HEK293 (cell line): ENCODE results near the gene S100A3.
A peak's percentile ranks its signal among the peaks of the same experiment; 100 is the strongest.

Experiments
- CTCF ChIA-PET: fragments of 350-600 bp; formaldehyde crosslinking; extraction: SDS; loops from one replicate; lab custom pipeline; 2021; ENCODE audit warnings: antibody characterized with exemption; lab: Yijun Ruan, JAX
- POLR2A ChIA-PET: fragments of 300-600 bp; formaldehyde crosslinking; extraction: SDS; loops from one replicate; lab custom pipeline; 2020; ENCODE audit warnings: antibody characterized with exemption, inconsistent platforms; lab: Yijun Ruan, JAX
- H3K27ac ChIP-seq: fragments of 200-500 bp; sonication (Bioruptor generic); 2 replicates; pipeline ENCODE4 v1.5.1; 2014; ENCODE audit warnings: low read depth, low read length, control low read depth, inconsistent platforms; ENCODE audit errors: extremely low read depth
- H3K36me3 ChIP-seq, 2 experiments: fragments of 200-500 bp in 1 of 2; sonication (Bioruptor generic) in 1 of 2; 1 replicate in 1 of 2; 2 replicates in 1 of 2; pipeline ENCODE4 v1.5.1; 2014 to 2017; ENCODE audit warnings: inconsistent platforms in 2 of 2, low read length in 2 of 2; ENCODE audit not compliant: control insufficient read depth in 2 of 2, insufficient read depth in 1 of 2
- H3K4me1 ChIP-seq: fragments of 200-500 bp; sonication (Bioruptor generic); 2 replicates; pipeline ENCODE4 v1.5.1; 2014; ENCODE audit warnings: mild to moderate bottlenecking, low read length, inconsistent platforms; ENCODE audit not compliant: control insufficient read depth, insufficient read depth
- H3K4me3 ChIP-seq: 2 replicates; pipeline ENCODE4 v1.5.1; 2011; ENCODE audit warnings: low read depth, mild to moderate bottlenecking, control low read depth, low read length, moderate library complexity
- H3K9me3 ChIP-seq: fragments of 200-500 bp; sonication (Bioruptor generic); 2 replicates; pipeline ENCODE4 v1.5.1; 2014; ENCODE audit warnings: low read depth, low read length, inconsistent platforms; ENCODE audit not compliant: control insufficient read depth, insufficient read depth
- CTCF ChIP-seq: fragments of 450-650 bp; formaldehyde crosslinking; IDR thresholded peaks from 2 replicates; pipeline ENCODE4 v1.5.1; 2016; ENCODE audit warnings: missing biosample characterization, missing genetic modification characterization
- HIC1 ChIP-seq: fragments of 450-650 bp; formaldehyde crosslinking; IDR thresholded peaks from 2 replicates; pipeline ENCODE4 v1.5.1; 2016; ENCODE audit warnings: missing biosample characterization, missing genetic modification characterization
- HOXD13 ChIP-seq: sonication (generic); formaldehyde crosslinking; IDR thresholded peaks from 2 replicates; pipeline ENCODE4 v1.8.0; 2022; ENCODE audit warnings: missing genetic modification reagents, borderline replicate concordance
- SP3 ChIP-seq: fragments of 450-650 bp; formaldehyde crosslinking; IDR thresholded peaks from 2 replicates; pipeline ENCODE4 v1.5.1; 2016; ENCODE audit warnings: missing biosample characterization, missing genetic modification characterization
- TRIM28 ChIP-seq: IDR thresholded peaks from 2 replicates; pipeline ENCODE4 v1.6.1; 2011; ENCODE audit warnings: low read length, control low read depth, borderline replicate concordance
- ZBTB8A ChIP-seq: fragments of 450-650 bp; formaldehyde crosslinking; IDR thresholded peaks from 2 replicates; pipeline ENCODE4 v1.5.1; 2016; ENCODE audit warnings: missing biosample characterization, missing genetic modification characterization
- ZNF114 ChIP-seq: fragments of 450-650 bp; formaldehyde crosslinking; IDR thresholded peaks from 2 replicates; pipeline ENCODE4 v1.5.0; 2017; ENCODE audit warnings: missing biosample characterization, missing genetic modification characterization
- ZNF214 ChIP-seq: fragments of 450-650 bp; formaldehyde crosslinking; IDR thresholded peaks from 2 replicates; pipeline ENCODE4 v1.5.1; 2017; ENCODE audit warnings: missing biosample characterization, mild to moderate bottlenecking, missing genetic modification characterization, borderline replicate concordance
- ZNF292 ChIP-seq: fragments of 450-650 bp; formaldehyde crosslinking; IDR thresholded peaks from 2 replicates; pipeline ENCODE4 v1.5.1; 2016; ENCODE audit warnings: low read depth, missing biosample characterization, missing genetic modification characterization, borderline replicate concordance
- ZNF404 ChIP-seq: fragments of 450-650 bp; formaldehyde crosslinking; IDR thresholded peaks from 2 replicates; pipeline ENCODE4 v1.5.1; 2017; ENCODE audit warnings: missing biosample characterization, missing genetic modification characterization
- ZNF473 ChIP-seq: fragments of 450-650 bp; formaldehyde crosslinking; IDR thresholded peaks from 2 replicates; pipeline ENCODE4 v1.5.1; 2017; ENCODE audit warnings: missing biosample characterization, missing genetic modification characterization
- ZNF549 ChIP-seq: fragments of 450-650 bp; IDR thresholded peaks from 2 replicates; pipeline ENCODE4 v1.5.1; 2018; ENCODE audit warnings: missing biosample characterization, missing genetic modification characterization, mild to moderate bottlenecking, inconsistent platforms, moderate library complexity
- ZNF621 ChIP-seq: fragments of 450-650 bp; formaldehyde crosslinking; IDR thresholded peaks from 2 replicates; pipeline ENCODE4 v1.5.1; 2017; ENCODE audit warnings: missing biosample characterization, missing genetic modification characterization
- ZNF623 ChIP-seq: fragments of 450-650 bp; formaldehyde crosslinking; IDR thresholded peaks from 2 replicates; pipeline ENCODE4 v1.5.1; 2016; ENCODE audit warnings: missing biosample characterization, missing genetic modification characterization
- ZNF654 ChIP-seq: fragments of 450-650 bp; formaldehyde crosslinking; IDR thresholded peaks from 2 replicates; pipeline ENCODE4 v1.5.1; 2016; ENCODE audit warnings: low read depth, missing biosample characterization, missing genetic modification characterization
- ZNF837 ChIP-seq: fragments of 450-650 bp; formaldehyde crosslinking; IDR thresholded peaks from 2 replicates; pipeline ENCODE4 v1.5.1; 2016; ENCODE audit warnings: missing biosample characterization, missing genetic modification characterization
- ZSCAN23 ChIP-seq: fragments of 450-650 bp; formaldehyde crosslinking; IDR thresholded peaks from 2 replicates; pipeline ENCODE4 v1.5.1; 2016; ENCODE audit warnings: missing biosample characterization, missing genetic modification characterization
- TF ChIP-seq, protein P1 (sequence below): IDR thresholded peaks from 2 replicates; pipeline ENCODE4 v1.6.1; 2011; ENCODE audit warnings: mild to moderate bottlenecking, low read depth, low read length, borderline replicate concordance
- TF ChIP-seq, protein P2 (sequence below): fragments of 450-650 bp; formaldehyde crosslinking; conservative IDR thresholded peaks from 2 replicates; pipeline ENCODE4 v1.5.1; 2016; ENCODE audit warnings: low read depth, missing biosample characterization, missing genetic modification characterization
- TF ChIP-seq, protein P3 (sequence below): fragments of 450-650 bp; formaldehyde crosslinking; IDR thresholded peaks from 2 replicates; pipeline ENCODE4 v1.5.1; 2016; ENCODE audit warnings: missing biosample characterization, missing genetic modification characterization

The S100A3 gene

DNA sequence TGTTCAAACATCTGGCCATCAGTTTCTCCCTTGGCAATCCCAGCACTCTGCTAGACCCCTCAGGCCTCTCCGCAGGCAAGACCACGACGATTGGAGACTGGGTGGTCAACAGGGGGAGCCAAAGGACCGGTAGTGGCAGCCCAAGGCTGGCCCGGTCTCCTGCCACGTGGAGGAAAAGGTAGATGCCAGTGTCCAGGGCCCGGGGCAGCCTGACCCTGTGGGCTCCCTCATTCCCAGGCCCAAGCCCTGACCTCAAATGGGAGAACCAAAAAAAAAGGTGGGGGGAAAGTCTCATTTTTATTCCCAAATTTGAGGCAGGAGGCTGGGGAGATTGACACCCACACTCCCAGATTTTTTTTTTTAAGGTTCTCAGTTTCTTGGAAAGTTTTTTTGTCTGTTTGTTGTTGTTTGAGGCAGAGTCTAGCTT, 38.1 kb downstream of the S100A3 start (continued):
- no peak for TF ChIP-seq ZNF473 (tag by site-specific recombination)
- no peak for TF ChIP-seq ZNF292
- TF ChIP-seq, protein P1, sequence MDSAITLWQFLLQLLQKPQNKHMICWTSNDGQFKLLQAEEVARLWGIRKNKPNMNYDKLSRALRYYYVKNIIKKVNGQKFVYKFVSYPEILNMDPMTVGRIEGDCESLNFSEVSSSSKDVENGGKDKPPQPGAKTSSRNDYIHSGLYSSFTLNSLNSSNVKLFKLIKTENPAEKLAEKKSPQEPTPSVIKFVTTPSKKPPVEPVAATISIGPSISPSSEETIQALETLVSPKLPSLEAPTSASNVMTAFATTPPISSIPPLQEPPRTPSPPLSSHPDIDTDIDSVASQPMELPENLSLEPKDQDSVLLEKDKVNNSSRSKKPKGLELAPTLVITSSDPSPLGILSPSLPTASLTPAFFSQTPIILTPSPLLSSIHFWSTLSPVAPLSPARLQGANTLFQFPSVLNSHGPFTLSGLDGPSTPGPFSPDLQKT, result no peak
- TF ChIP-seq ZNF837 (tag by site-specific recombination), result no peak
- TF ChIP-seq ZNF621 (tag by site-specific recombination), result no peak
- no peak for TF ChIP-seq ZNF214 (tag by site-specific recombination)
- TF ChIP-seq CTCF (tag by site-specific recombination), result peak; percentile 86
- TF ChIP-seq, protein P2, sequence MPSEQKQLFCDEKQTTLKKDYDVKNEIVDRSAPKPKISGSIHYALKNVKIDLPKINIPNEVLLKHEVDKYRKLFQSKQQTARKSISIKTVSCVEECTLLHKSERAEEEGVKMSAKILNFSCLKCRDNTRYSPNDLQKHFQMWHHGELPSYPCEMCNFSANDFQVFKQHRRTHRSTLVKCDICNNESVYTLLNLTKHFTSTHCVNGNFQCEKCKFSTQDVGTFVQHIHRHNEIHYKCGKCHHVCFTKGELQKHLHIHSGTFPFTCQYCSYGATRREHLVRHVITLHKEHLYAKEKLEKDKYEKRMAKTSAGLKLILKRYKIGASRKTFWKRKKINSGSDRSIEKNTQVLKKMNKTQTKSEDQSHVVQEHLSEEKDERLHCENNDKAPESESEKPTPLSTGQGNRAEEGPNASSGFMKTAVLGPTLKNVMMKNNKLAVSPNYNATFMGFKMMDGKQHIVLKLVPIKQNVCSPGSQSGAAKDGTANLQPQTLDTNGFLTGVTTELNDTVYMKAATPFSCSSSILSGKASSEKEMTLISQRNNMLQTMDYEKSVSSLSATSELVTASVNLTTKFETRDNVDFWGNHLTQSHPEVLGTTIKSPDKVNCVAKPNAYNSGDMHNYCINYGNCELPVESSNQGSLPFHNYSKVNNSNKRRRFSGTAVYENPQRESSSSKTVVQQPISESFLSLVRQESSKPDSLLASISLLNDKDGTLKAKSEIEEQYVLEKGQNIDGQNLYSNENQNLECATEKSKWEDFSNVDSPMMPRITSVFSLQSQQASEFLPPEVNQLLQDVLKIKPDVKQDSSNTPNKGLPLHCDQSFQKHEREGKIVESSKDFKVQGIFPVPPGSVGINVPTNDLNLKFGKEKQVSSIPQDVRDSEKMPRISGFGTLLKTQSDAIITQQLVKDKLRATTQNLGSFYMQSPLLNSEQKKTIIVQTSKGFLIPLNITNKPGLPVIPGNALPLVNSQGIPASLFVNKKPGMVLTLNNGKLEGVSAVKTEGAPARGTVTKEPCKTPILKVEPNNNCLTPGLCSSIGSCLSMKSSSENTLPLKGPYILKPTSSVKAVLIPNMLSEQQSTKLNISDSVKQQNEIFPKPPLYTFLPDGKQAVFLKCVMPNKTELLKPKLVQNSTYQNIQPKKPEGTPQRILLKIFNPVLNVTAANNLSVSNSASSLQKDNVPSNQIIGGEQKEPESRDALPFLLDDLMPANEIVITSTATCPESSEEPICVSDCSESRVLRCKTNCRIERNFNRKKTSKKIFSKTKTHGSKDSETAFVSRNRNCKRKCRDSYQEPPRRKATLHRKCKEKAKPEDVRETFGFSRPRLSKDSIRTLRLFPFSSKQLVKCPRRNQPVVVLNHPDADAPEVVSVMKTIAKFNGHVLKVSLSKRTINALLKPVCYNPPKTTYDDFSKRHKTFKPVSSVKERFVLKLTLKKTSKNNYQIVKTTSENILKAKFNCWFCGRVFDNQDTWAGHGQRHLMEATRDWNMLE (tag by site-specific recombination), result no peak
- TF ChIP-seq ZNF404 (tag by site-specific recombination), result no peak
- no peak for TF ChIP-seq HOXD13 (CRISPR knock-in tag)
- no peak for TF ChIP-seq SP3 (tag by site-specific recombination)
- no peak for TF ChIP-seq ZNF114 (tag by site-specific recombination)
- peak; percentile 35; the same call in 1 of the 2 replicates for TF ChIP-seq HIC1 (tag by site-specific recombination)
- TF ChIP-seq ZNF549 (tag by site-specific recombination), result no peak
- TF ChIP-seq, all 188 proteins: peak for 17

- ChIA-PET POLR2A (interaction anchor here (1.2 to 1.6 kb wide), 2 partner anchors 118 to 480 kb away, joined by 4 to 8 read pairs; partner anchors contain the start of genes RPS27 and S100A13), CTCF (interaction anchor here (0.6 to 7.1 kb wide), 29 partner anchors 12 to 609 kb away, joined by 3 to 148 read pairs (median 4); partner anchors contain the start of genes CHTOP, RAB13, S100A1 and S100A13)
- H3K9me3 ChIP-seq, result no peaks in the 10 kb centered on the region
- TF ChIP-seq ZNF623 (tag by site-specific recombination) (no peak), TRIM28 (peak; percentile 48; the same call in 1 of the 2 replicates), ZSCAN23 (no peak), ZBTB8A (tag by site-specific recombination) (no peak), ZNF654 (peak; percentile 60)
- TF ChIP-seq, protein P3, sequence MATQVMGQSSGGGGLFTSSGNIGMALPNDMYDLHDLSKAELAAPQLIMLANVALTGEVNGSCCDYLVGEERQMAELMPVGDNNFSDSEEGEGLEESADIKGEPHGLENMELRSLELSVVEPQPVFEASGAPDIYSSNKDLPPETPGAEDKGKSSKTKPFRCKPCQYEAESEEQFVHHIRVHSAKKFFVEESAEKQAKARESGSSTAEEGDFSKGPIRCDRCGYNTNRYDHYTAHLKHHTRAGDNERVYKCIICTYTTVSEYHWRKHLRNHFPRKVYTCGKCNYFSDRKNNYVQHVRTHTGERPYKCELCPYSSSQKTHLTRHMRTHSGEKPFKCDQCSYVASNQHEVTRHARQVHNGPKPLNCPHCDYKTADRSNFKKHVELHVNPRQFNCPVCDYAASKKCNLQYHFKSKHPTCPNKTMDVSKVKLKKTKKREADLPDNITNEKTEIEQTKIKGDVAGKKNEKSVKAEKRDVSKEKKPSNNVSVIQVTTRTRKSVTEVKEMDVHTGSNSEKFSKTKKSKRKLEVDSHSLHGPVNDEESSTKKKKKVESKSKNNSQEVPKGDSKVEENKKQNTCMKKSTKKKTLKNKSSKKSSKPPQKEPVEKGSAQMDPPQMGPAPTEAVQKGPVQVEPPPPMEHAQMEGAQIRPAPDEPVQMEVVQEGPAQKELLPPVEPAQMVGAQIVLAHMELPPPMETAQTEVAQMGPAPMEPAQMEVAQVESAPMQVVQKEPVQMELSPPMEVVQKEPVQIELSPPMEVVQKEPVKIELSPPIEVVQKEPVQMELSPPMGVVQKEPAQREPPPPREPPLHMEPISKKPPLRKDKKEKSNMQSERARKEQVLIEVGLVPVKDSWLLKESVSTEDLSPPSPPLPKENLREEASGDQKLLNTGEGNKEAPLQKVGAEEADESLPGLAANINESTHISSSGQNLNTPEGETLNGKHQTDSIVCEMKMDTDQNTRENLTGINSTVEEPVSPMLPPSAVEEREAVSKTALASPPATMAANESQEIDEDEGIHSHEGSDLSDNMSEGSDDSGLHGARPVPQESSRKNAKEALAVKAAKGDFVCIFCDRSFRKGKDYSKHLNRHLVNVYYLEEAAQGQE, result no peak
- no peaks in the 10 kb centered on the region for H3K36me3 ChIP-seq
- H3K4me1 ChIP-seq, result no peaks in the 10 kb centered on the region
- no peak overlapping the region for H3K4me3 ChIP-seq
- no peak overlapping the region for H3K27ac ChIP-seq
Measured at GRCh38 chr1:153509729-153510354, 39.2 kb downstream of the S100A3 start.
